ENCODE data around the gene SLAMF1.
A peak's percentile ranks its signal among the peaks of the same experiment; 100 is the strongest.
"Not testable (repeated sequence)": the region's sequence is repeated elsewhere in the genome, so short reads cannot be mapped to it uniquely, and the experiment has no call there.

SLAMF1 gene, protein sequence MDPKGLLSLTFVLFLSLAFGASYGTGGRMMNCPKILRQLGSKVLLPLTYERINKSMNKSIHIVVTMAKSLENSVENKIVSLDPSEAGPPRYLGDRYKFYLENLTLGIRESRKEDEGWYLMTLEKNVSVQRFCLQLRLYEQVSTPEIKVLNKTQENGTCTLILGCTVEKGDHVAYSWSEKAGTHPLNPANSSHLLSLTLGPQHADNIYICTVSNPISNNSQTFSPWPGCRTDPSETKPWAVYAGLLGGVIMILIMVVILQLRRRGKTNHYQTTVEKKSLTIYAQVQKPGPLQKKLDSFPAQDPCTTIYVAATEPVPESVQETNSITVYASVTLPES

DNA sequence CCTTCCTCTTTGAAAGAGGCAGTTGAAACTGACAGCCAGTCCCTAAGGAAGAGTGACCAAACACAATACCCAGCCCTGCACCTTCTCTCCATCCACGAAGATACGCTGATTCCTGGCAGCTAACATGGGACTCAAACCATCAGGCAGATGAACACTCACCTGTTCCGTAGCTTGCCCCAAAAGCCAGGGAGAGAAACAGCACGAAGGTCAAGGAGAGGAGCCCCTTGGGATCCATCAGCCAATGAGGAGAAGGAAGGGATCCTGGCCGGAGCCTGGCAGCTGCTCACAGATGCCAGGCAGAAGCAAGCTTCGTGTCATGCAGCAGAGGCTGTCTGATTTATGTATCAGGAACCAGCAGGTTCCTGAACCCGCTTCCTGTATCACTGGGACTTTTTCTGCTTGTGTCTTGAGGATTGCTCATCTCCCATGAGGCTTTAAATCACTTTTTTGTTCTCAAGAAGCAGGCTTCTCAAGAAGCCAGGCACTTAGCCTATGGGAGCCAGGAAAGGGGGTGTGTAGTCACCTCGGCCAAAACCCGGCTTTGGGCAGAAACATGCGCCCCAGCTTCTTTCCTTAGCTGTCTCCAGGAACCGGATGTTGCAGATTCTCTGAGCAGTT is at the start of gene SLAMF1:
SLAMF1 (minus strand) TSS at position 334 of the 618 bp plus-strand sequence; CDS start at position 235, 99 bp downstream.
- DNase-seq (ENCODE audit: low read depth): no peak

DNA sequence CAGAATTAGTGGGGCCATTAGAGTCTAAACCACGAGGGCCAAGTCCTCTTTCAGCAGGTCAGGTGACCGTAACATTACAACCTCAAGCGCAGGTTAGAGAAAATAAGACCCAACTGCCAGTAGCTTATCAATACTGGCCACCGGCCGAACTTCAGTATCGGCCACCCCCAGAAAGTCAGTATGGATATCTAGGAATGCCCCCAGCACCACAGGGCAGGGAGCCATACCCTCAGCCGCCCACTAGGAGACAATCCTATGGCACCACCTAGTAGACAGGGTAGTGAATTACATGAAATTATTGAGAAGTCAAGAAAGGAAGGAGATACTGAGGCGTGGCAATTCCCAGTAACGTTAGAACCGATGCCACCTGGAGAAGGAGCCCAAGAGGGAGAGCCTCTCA is 45.5 kb upstream of the SLAMF1 start:
- not testable (repeated sequence) for DNase-seq (ENCODE audit: low read depth)

DNA sequence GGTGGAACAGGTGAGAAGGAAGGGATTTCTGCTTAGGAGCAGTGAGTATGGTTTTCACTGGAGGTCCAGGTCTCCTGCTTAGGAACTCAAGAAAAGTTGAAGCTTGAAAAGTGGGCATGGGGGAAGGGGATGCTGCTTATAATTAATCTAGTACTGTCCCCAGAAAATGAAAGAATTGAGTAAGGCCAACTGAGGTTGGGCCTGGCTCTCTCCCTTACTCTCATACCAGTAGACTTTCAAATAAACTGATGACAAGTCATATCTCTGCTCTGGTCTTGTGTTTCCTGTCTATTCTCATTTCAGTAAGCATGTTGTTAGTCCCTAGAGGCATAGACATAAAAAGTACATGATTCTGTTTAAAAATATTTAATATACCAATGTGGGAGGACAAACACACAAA is 38.4 kb upstream of the SLAMF1 start:
- DNase-seq (ENCODE audit: low read depth): no peak

DNA sequence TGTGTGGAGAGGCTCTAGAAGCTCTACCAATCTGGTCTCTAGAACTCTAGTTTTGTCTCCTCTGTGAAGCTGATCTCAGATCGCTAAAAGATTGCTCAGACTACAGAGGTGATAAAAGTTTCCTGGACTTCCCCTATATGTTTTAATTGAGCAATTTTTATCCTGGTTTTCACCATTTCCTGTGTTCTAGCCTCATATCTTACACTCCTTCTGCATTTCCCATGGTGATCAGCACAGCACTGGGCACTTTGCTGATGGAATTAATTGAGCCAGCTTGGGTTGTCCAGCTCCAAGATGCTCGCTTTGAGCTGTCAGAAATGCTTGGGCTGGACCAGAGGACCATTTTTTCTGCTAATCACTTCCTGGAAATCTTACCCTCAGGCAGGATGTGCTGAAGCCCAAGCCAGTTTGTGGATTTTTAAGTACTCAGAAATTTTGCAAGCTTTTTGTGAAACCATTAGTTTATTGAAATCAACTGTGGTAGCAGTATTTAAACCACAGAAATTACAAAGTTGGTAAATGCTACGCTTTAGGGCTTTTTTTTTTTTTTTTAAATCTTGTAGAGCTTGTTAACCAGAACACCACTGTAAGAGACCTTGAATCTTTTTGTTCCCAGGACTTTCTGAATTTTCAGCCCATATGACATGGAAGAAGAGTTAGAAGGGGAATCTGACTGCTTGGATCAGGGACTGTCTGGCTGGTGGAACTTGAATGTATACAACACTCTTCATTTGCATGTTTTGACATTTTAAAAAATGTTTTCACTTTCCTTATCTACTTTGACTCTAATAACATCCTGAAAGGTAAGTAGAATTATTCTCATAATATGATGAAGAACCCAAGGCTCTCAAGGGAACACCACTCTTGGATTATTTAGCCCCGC is 36.4 kb upstream of the SLAMF1 start:
- no peak for DNase-seq (ENCODE audit: low read depth)

DNA sequence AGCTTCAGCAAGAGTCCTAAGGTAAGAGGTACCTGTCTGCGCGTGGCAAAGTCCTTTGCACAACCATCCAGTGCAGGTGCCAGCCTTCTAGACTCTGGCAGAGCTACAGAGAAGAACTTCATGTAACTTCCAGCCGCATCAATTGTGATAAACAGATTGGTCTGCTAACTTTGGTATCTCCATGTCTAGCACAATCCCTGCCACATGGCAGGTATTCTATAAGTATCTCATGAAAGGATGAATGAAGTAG is 35.0 kb upstream of the SLAMF1 start:
- no peak for DNase-seq (ENCODE audit: low read depth)

DNA sequence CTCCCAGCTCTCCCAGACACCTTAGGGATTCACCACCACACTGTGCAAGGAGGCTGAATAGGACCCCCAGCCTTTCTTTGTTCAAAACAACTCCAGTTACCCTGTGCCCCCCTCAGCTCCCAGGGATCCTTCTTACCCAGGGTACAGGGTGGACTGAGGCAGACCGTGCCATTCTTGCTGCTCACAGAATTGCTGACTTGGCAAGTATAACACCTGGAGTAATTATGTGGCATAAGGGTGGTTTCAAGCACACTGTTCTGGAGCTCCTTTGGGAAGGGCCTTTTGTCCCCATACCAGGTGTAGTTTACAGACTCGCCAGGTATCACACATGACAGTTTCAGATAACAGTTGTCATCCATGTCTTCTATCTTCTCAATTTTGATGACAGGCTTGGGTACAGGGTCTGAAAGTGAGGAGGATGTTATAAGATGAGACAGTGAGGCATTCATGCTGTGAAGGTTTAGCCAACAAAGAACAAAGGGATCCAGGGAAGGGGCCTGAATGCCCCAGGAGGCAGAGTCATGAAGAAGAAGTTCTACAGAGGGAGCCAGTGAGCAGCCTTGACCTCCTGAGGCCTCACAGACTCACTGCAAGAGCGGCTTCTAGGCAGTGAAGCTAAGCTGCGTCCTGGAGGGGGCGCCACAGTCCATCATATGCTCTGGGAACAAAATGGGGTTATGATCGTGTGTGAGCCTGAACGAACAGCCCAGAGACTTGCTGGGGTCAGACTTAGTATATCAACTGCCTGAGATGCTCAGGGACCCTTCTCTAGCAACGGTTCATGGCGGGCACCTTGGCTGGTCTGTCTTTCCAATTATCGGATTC is 34.4 kb upstream of the SLAMF1 start:
- peak; percentile 71 for DNase-seq (ENCODE audit: low read depth)

DNA sequence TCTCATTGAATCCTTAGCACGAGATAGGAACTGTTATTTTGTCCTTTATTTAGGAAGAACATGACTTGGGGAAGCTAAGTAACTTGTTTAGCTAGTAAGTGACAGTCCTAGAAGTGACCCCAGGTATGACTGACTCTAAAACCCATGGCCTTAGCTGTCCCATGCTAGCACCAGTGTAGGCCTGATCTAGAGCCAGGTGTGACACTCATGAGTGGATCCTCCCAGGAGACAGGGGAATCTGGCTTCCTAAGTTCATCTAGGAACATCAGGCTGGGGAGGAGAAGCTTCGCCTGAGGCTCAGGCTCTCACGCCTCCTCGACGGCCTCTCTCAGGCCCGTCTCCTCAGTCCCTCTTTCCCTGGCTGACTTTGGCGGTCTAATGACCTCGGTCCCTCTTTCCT is 33.6 kb upstream of the SLAMF1 start:
- DNase-seq (ENCODE audit: low read depth): no peak

DNA sequence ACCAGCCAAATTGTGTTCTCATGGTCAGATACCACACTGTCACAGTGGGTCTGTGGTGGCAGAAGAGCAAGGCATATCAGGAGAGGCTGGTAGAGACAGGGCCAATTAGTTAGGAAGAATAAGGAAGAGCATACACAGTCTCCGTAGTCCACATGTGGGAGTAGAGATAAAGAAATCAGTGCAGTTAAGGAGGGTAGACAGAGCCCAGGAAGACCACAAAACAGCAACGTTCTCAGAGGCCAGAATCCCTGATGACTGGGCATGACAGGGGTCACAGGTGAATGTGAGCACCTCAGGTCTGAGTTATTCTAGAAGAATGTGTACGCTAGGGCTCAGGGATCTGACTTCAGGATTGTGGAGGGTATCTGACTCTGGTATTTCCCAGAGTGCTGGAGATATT is 33.0 kb upstream of the SLAMF1 start:
- no peak for DNase-seq (ENCODE audit: low read depth)

DNA sequence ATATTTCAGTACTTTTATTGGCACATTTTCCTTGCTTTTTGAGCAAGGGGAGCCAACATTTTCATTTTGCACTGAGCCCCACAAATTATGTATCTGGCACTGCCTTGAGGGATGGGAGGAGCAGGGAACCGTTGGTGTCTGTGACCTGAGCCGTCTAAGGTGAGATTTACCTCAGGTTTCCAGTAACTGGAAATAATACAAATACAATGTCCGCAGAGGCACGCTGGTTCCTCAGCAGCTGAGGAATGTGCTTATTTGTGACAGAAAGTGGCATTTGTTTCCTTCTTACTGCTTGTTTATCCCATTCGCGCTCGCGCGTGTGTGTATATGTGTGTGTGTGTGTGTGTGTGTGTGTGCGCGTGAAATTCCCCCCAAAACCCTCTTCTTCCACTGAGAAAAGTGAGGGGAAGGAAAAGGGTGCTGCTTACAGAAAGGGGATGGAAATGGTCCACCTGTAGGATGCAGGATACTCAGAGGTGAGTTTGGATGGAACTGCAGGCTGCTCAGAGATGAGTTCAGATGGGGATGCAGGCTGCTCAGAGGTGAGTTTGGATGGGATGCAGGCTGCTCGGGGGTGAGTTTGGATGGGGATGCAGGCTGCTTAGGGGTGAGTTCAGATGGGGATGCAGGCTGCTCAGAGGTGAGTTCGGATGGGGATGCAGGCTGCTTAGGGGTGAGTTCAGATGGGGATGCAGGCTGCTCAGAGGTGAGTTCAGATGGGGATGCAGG is 30.2 kb upstream of the SLAMF1 start:
- DNase-seq (ENCODE audit: low read depth): no peak

DNA sequence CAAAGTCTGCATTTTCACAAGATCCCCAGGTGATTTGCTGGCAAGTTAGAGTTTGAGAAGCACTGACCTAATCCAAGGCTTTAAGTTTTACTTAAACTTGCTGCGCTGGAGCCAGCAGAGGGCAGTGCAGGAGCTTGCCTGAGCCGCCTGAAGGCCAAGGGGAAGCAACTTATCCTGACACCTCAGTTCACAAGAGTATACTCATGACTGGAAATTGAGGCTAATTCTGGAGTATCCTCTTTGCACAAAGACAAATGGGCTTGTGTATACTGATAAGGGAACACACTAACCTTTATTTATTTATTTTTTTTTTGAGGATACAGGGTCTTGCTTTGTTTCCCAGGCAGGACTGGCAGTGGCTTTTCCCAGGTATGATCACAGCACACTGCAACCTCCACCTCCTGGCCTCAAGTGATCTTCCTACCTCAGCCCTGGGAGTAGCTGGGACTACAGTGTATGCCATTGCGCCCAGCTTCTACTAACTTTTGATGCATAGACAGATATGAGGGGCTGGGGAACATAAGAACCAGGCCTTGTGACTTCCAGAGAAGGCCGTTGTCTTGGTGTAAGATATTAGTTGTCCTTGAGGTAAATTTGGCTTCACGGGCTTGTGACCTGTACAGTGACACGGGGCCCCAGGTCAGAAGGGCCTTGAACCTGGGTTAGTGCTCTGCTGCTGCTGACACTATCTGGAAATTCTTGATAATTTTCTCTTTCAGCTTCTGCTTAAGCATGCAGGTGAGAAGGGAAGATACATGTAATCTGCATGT is 29.0 kb upstream of the SLAMF1 start:
- peak; percentile 58 for DNase-seq (ENCODE audit: low read depth)

DNA sequence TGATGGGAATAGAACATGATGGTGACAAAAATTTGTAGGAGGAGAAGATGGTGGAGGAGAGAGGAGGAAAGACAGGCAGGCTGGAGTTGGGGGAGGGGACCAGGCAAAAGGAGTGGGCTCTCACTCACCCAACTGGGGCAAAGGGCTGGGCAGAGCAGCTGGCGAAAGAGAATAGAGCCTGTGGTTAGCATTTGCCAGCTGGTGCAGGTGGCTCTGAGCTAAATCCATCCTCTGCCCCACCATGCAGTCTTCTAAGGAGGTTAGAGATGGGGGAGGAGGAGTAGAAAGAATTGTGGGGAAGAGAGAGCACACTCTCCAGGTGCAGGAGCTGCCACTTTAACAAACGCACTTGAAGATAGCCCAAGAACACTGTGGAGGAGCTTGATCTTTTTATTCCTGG is 27.6 kb upstream of the SLAMF1 start:
- DNase-seq (ENCODE audit: low read depth): no peak

DNA sequence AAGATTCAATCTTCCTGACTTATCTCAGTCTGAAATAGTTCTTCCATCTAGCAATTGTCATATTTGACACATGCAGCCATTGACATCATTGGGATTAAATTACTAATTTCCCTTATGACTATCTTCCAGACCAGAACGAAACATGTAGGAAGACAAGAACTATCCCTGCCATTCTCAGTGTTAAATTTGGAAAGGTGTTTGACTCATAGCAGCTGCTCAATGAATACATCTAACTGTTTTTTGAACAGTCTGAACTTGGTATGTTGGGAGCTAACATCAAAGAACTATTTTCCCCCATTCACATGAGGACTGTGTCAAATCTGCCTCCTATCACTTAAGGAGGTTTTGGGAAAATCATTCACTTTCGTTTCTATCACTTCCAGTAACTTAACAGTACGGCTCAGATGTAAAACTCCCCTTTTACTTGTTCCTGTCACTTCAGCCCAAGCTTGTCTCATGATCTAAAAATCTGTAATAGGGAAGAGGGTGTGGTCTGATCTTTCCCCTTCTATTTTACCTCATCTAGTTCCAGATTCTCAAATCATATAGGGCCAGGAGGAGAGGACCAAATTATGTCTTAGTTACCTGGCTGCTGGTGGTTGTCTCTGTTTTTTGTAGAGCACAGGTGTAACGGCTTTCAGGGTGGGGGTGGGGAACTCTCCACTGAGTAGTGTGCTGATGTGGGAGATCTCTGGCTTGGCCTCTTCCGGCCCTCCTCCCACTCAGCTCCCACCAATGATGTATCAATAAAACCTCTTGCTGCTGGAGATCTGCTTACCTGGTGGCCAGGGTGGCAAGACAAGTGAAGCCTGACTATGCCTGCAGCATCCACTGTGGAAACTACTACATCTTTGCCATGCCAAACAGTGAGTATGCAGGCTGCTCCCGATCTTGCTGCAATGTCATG is 26.2 kb upstream of the SLAMF1 start:
- DNase-seq (ENCODE audit: low read depth): no peak

DNA sequence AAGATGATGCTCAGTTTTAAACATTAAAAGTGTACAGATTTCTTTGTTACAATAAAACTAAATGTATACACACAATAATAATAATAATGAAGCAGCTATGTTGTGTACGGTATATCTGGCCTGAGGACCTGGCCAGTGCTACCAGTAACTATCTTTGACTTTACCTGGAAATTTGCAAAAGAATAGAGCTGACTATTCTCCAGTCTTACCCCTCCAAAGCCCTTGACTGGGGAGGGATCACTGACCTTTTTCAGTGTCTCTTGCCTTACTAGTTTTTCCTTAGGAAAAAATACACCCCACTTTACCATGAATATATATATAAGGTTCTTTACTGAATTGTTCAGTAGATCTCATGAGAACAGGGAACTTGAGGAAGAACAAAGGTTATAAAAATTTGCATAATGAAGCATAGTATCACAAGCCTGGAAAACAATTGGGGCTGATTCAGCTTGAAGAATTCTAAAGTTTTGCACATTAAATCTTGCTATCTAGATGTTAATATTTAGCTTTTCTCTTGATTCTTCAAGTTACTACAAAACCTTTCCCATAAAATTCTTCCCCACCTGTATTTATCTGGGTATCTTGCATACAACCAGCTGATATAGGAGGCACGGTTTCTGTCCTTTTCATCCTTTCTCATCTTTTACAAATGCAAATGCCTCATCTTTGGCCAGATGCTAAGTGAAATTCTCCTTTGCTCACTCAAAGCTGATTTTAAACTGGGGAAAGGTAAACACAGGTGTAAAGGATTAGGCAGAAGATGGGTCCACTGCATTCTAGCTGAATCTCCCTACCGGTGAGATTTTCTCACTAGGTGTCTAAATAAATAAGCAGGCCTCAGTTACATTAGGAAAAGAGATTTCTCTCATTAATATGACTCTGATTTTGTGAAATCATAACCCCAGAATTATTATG is 25.0 kb upstream of the SLAMF1 start:
- no peak for DNase-seq (ENCODE audit: low read depth)

DNA sequence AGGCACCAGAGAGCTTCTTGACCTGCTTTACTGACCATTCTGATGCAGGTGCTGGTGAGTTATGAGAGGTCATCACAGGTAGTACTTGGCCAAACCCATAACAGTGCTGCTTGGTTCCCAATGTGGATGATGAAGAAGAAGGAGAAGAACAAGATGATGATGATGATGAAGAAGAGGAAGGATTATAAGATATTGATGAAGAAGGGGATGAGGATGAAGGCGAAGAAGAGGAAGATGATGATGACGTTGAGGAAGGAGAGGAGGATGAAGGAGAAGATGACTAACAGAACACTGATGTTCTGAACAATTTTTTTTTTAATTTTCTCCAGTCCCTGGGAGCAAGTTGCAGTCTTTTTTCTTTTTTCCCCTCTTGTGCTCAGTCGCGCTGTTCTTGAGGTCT is 23.9 kb upstream of the SLAMF1 start:
- no peak for DNase-seq (ENCODE audit: low read depth)

DNA sequence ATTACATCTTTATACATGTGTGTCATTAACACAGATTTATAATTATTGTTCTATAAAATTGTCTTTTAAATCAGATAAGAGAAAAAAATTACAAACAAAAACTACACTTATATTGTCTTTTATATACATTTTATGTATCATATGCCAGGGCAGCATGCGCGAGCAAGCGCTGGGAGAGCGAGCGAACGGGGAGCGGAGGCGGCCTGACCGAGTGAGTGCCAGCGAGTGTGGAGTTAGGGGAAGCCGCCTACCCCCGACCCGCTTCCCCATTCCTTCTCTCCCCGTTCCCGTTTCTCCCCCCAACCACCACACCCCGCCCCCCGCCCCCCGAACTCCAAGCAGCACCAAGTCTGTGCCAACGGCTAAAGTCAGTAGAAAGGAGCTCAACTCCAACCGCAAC is 23.0 kb upstream of the SLAMF1 start:
- no peak for DNase-seq (ENCODE audit: low read depth)

DNA sequence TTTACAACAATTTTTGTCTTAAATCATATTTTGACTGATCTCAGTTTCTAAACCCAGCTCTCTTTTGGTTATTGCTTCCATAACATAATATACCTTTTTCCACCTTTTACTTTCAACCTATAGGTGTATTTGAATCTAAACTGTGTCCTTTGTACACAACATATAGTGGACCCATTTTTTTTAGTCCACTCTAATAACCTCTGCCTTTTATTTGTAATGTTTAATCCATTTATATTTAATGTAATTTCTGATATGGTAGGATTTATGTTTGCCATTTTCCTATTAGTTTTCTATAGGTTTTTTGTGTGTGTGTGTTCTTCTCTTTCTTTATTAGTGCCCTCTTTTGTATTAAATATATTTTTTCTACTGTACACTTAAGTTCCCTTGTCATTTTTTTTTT is 22.4 kb upstream of the SLAMF1 start:
- DNase-seq (ENCODE audit: low read depth): no peak

DNA sequence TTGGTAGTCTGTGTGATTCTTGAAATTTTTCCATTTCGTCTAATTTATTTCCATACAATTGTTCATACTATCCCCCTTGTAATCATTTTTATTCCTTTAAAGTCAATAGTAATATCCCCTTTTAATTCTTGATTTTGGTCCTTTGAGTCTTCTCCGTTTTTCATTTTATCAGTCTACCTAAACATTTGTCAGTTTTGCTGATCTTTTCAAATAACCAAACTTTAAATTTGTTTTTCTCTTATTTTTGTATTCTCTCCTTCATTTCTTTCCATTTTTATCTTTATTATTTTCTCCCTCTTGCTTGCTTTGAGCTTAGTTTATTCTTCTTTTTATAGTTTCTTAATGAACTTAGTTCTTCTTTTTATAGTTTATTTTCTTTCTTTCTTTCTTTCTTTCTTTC is 21.1 kb upstream of the SLAMF1 start:
- DNase-seq (ENCODE audit: low read depth): no peak

DNA sequence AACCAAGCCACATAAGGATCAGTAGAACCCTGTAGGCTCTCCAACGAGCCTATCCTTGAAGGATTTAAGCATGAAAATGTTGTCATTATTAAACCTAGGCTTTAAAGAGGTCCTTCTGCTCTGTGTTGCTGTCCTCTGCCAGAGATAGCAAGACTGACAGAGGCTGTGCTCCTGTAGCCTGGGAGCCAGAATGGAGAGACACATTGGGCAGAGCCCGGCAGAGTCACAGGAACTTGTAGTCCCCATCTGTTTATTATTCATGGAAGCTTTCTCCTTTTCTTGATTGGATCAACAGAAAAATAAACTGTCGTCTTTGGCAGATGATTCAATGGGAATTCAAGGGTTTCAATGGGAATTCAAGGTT is 19.2 kb upstream of the SLAMF1 start:
- no peak for DNase-seq (ENCODE audit: low read depth)
